SK-N-DZ (cell line): Measurements from ENCODE around the gene PRKAR2B.
"Not testable (repeated sequence)": the region's sequence is repeated elsewhere in the genome, so short reads cannot be mapped to it uniquely, and the experiment has no call there.

Source experiments
- DNase-seq: peaks from one replicate; pipeline ENCODE4 v3.0.0-alpha.2; 2015; ENCODE audit warnings: low spot score

The PRKAR2B gene

DNA sequence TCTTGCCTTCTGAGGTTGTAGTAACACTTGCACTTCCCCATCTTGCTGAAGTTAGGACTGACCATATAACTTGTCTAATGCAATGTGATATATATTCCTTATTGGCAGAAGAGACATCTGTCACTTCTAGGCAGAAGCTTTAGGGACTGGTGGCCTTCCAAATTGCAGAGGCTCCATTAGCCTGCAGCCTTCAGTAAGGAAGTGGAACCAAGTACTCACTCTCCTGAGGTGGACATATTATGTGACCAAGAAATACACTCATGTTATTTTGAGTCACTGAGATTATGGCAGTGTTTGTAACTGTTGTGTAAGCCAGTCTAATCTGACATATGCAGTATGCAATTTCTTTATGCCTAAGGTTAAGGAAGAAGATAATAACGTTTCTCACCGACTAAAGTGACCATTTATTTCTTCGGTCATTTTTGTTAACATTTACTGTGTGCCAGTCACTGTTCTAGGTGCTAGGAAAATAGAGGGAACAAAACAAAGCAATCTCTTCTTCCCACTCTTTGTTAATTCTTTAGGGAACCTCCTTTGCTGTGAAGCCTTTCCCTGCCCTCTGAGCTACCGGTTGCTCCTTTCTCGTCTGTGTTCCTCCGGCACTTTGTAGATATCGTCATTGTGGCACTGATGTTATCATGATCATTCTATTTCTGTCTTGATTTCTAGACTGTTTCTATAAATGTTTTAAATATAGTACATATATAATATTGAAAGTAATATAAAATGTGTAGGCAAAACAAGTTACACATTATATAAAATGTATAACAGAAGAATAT lies 71.4 kb downstream of the PRKAR2B start:
- no peak for DNase-seq

DNA sequence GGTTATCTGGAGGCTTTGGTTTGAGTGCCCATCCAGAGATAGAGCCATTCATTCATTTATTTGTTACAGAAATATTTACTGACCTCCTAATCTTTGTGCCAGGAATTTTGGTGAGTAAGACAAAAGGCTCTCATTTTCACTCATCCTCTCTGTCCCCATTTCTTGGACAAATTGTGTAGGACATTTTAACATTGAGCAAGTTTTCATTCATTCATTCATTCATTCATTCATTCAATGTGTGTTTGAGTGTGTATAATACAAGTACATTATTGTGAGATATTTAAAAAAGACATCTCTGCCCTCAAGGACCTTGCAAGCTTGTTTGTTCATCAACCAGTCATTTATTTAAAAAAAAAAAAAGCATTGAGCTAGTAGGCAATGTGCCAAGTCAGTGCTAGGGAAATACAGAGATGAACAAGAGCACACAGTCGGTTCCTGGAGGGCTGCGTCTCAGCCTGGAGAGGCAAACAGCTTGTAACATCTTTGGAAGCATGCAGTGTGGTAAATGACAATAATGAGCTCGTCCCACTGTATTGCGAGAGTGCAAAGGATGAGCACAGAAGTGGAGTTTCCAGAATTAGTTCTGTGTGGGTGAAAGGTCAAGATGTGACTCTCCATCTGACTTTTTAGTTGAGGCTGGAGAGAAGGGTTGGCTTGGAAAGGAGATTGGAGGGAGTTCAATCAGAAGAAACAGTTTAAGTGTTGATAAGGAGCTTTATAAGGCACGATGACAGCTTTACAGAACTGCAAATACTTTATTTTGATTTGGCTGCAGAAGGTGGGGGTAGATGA lies 73.8 kb downstream of the PRKAR2B start:
- no peak for DNase-seq

DNA sequence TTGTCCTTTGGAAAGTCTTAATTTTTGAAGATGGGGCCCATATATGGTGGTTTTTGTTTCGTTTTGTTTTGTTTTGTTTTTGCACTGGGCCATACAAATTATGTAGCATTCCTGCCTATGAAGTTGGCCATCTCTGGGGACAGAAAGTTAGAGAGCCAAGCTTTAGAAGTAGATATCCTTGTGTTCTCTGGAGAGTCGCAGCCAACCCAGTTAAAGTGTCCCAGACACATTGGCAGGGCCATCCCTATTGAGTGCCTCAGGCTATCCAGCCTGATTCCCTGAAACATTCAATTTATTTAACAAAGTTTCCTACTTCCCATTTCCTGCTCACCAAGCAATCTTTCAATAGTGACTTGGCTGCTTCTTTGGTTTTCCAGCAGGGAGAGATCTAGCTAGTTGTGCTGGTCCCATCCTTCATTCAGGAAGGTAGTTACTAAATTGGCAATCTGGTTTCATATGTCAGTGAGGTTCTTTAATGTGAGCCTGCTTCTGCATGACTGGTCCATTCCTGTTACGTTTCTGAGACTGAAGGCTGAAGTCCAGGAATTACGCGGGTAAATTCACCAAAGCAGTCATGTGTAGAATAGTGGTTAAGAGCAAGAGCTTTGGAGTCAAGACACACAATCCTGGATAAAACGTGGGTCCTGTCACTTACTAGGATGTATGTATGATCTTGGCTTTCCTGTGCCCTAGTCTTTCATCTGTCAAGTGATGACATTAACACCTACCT lies 75.0 kb downstream of the PRKAR2B start:
- no peak for DNase-seq

DNA sequence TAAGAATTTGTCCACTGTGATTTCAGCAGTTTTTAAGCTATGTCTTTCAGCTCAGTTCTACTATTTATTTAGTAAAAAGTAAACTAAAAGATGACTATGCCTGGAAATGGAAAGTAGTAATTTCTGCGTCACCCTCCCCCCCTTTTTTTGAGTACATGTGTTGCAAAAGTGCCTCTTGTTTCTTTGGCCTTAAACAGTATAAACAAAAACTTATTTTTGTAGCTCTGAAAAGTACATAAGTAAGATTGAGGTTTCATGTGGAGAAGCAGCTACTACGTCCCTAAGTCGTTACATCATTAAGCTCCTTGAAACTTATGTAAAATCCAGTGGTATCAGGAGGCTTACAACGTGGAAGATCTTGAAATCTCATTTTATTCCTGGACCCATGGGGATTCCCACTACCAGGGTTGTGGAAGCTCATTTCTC lies 78.0 kb downstream of the PRKAR2B start:
- no peak for DNase-seq

DNA sequence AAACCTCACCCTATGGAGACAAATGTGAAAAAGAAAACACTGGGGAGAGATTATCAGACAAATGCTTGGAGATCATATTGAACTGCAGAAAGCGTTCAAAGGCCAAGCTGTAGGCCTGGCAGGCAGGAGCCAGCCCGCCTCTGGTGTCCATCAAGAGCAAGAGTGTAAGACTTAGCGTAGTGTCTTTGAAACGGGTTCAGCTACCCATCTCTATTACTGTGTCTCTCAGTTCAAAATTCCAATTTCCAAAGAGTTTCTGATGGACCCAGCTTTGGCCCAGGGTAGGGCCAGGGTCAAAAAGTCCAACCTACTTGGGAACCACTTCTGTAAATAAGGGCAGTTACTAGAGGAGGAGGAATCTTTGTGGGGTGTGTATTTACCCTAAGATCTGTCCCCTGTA lies 78.9 kb downstream of the PRKAR2B start:
- DNase-seq, result no peak

DNA sequence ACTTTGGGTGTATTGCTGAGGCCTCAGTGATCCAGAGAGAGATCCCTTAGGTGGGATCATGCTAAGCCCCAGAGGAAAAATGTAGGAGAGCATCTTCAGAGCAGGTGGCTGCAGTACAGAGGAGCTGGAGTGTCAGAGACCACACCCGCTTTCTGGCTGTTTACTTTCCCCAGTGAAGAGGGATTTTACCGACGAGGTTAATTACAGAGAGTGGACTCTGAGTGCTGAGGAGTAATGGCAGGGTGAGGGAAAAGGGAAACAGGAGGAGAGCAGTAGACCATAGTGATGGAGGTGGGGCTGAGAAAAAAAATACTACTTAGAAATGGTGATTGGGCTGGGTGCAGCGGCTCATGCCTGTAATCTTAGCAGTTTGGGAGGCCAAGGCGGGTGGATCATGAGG lies 81.0 kb downstream of the PRKAR2B start:
- no peak for DNase-seq

DNA sequence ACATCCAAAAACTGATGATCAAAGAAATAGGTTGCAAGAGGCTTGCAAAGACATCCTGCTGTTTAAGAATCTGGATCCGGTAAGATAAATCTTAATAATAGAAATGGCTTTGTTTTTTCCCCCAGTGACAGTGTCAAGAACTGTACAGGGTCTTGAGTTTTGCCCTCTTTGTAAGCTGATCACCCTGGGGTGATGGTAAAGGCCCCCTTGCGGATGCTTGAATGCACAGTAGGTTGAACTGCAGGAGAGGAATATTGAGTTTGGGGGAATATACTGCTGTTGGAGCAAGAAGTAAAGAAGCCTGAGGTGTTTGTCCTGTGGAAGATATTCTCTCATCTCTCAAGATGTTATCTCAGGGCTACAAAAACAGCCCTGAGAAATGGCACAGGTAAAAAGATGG lies 83.7 kb downstream of the PRKAR2B start:
- DNase-seq, result no peak

DNA sequence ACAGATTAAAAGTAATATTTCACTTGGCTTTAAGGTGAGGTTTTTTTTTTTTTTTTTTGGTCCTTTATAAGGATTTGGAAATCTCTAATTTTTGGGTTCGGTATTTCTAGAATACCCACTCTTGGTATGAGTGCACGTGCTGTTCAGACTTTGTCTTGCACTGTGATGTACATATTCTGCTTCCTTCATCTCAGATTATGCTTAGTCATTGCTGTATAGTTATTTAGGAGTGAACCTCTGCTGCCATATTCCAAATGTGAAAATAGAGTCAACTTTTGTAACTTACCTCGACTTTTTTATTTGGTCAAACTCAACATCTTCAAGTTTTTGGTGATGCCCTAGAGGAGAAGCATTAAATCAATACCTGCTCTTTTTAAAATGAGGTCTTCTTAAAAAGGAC lies 84.2 kb downstream of the PRKAR2B start:
- no peak for DNase-seq

DNA sequence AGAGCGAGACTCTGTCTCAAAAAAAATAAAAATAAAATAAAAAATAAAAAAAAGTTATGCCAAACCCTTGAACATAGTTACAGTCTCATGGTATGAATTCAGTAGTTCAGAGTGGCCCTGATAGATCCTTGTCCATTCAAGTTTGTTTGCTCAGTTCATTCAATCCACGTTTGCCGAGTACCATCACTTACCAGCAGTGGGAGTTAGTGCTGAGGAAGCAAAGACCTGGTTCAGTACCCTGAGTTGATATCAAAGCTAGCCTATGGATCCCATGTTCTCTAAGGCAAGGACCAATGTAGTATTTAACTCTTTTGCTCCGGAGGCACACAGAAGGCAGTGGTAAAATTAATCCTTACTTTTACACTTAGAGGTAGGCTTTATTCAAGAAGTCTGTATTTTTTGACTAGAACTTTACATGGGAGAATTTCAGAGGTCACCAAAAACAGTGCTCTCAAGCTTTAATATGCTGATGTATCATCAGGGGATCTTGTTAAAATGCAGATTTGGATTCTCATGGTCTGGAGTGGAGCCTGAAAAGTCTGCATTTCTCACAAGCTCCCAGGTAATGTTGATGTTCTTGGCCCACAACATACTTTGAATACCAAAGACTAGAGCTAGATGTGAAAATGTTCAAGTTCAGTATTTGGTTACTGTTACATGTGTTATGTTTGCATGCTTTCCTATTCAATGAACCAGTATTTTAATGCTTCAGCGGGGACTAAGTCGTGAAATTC lies 86.1 kb downstream of the PRKAR2B start:
- no peak for DNase-seq

DNA sequence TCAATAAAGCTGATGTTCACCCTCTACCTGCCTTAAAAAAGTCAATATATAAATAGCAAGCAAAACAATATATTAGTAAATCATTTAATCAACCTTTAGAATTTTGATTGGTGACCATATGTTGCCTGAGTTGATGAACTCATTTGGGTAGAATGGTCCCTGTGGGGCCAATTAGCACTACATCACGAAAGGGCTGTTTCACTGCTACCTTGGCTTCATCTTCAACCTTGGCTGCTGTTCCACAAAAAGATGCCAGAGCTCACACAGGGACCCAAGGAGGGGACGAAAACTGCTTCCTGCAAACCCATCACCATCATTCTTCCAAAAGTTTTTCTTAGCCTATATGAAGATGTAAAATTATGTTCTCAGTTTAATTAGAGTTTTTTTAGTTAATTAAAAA lies 88.9 kb downstream of the PRKAR2B start:
- DNase-seq, result no peak

DNA sequence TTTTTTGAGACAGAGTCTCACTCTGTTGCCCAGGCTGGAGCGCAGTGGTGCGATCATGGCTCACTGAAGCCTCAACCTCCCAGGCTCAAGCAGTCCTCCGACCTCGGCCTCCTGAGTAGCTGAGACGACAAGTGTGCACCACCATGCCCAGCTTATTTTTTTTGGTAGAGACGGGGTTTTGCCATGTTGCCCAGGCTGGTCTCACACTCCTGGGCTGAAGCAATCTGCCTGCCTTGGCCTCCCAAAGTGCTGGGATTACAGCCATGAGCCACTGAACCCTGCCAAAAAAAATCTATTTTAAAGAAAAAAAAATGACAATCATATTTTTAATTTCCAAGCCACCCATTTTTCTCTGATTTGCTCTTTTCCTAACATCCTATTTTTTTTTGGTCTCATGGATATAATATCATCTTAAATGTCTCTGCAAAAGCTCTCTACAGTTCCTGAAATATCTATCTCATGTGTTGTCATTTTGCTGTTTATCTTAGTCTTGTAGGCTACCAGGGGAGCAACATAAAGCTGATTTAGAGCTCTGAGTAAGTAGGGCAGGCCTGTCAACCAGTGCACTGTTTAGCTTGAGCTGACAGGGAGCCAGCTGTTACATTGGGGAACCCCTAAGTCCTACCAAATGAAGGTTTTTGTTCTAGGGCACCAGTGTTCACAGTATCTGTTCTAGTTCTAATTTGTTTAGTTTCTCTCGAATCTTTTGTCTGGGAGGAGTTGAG lies 94.4 kb downstream of the PRKAR2B start:
- DNase-seq, result no peak

DNA sequence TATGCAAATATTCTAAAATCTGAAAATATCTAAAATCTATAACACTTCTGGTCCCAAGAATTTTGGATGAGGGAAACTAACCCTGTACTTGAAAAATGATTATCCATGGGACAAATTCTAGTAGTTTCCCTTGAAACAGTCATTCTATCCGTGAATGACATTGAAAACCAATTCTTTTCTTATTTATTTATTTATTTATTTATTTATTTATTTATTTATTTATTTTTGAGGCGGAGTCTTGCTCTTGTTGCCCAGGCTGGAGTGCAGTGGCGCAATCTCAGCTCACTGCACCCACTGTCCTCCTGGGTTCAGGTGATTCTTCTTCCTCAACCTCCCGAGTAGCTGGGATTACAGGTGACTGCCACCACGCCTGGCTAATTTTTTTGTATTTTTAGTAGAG lies 99.4 kb downstream of the PRKAR2B start:
- not testable (repeated sequence) for DNase-seq

DNA sequence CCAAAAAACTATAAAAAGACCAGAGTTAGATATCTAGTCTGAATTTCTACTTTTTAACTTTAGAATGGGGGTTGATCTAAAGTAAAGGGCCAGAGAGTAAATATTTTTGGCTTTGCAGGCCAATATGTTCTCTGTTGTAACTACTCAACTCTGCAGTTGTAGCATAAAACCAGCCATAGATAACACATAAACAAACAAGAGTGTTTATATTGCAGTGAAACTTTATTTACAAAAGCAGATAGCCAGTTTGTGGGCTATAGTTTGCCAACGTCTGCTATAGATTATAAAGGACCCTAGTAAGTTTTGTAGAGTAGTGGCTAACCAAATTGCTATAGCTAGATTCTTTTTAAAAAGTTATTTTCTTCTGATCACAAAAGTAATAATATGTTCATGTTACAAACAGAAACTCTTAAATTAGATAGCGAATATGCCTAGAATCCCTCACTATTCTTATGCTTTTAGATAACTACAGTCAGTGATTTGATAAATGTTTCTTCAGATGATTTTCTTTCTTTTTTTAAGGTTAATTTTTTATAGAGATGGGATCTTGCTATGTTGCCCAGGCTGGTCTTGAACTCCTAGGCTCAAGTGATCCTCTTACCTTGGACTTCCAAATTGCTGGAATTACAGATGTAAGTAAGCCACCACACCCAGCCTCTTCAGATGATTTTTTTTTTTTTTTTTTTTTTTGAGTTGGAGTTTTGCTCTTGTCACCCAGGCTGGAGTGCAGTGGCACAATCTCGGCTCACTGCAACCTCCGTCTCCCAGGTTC lies 100.7 kb downstream of the PRKAR2B start:
- DNase-seq, result no peak

DNA sequence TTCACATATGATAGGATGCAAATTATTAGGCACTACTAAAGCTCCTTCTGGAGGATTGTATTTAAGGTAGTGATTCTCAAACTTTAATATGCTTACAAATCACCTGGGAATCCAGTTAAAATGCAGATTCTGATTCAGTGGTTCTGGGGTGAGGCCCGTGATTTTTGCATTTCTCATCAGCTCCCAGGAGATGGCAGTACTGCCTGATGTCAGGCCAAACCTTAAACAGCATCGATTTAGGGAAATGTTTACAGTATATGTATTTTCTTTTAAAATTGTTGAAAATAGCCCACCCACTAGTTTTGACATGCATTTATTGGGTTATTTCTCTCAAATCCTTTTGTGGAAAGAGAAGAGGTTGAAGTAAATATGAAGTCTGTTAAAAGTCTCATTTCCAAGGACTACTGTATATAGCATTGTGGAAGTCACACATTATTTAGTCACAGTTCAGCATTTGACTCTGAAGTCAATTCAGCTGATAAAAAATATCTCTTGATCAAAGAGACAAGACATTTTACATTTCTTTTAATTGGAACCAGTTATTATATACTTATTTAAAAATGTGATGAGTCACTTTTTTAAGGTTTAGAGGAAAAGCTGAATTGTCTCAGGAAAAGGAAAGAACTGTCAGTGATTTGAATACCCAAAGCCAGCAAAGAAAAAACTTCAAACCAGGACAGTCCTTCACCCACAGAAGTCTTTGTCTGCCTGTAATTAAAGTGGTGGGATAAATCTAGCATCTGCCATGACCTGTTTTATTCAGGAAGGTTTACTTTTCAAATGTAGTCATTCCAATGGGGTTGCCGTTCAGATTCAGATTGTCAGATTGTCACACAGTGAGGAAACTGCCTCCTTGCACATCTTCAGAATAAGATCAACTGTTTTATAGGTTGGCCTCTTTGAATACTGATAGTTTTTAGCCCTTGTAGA lies 103.2 kb downstream of the PRKAR2B start:
- DNase-seq, result no peak

DNA sequence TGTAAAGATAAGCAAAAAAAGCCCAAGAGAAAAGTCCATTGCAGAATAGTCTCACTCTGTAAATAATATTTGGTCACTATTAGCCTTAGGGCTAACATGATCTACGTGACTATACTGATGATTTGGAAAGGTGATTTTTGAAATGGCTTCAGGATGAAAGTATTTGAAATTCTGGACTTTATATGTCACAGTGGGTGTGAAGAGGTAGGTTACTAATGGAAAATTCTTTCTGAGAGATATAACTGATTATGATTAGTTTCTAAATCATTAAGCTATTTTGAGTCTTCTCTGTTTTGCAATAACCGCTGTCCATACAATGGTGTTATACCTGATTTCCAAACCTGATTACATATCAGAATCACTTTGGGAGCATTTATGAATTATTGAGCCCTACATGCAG lies 104.2 kb downstream of the PRKAR2B start:
- DNase-seq, result no peak

DNA sequence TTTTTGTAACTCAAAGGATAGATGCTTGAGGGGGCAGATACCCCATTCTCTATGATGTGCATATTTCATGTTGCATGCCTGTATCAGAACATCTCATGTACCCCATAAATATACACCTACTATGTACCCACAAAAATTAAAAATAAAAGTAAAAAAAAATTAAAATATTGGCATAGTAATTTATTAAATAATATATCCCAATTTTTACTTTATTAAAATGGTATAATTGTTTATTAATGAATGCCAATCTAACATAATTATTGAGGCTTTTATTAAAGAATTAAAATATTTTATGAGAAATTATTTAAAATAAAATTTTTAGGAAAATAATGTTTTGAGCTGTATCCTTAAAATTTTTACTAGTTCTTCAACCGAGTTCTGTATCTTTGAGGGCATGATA lies 105.4 kb downstream of the PRKAR2B start:
- DNase-seq, result no peak

DNA sequence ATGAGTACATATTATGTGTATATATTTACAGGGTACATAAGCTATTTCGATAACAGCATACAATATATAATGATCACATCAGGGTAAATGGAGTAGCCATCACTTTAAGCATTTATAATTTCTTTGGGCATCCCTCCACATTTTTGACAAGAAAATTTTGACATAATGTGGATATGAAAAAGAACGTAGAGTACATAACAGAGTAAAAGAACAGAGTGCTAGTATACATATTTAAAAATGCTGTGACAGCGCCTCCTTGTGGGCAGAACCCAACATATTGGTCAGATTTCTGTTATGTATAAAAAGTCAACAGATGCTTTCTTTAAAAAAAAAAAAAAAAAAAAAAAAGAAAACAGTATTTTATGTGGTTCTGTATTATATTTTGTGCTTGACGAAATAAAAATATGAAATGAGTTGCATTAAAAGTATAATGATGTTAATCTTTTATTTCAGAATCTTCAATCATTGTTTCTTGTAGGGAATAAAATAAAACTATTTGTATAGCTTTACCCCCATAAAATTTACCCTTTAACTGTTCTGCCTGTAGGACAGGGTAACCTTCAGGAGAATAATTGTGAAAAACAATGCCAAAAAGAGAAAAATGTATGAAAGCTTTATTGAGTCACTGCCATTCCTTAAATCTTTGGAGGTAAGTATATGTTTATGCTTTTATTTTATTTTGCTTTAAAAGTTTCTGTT lies 106.0 kb downstream of the PRKAR2B start:
- peak; percentile 69 for DNase-seq

DNA sequence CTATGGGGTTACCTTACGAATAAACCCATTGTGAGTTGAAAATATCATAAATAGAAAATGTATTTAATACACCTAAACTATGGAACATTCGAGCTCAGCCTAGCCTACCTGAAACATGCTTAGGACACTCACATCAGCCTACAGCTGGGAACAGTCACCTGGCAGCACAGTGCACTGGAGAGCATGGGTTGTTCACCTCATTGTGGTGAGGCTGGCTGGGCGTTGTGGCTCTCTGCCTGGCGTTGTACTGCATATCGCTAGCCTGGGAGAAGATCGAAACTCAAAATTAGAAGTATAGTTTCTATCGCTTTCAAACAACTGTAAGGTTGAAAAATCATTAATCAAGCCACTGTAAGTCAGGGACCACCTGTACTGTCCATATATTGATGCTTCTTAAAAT lies 107.0 kb downstream of the PRKAR2B start:
- DNase-seq, result no peak

DNA sequence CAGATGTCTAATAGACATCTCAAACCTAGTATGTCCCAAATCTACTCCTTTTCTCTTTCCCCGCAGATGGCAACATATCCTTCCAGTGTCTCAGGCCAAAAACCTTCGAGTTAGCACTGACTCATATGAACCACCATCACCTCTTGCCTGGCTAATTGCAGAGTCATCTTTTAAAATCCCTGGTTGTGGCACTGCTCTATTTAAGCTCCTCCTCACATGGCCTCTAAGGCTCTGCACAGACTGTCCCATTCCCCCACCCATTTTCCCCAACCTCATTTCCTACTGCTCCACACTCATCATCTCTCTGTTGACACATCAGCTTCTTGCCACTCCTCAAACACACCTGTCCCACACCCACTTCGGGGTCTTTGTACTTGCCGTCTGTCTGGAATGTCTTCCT lies 107.5 kb downstream of the PRKAR2B start:
- no peak for DNase-seq
